ENCODE data around the gene FKBP1C.
"Not testable (repeated sequence)": the region's sequence is repeated elsewhere in the genome, so short reads cannot be mapped to it uniquely, and the experiment has no call there.

- not testable (repeated sequence) for TF ChIP-seq POLR2AphosphoS5 (IDR thresholded peaks at IDR 0.05; ENCODE audit: low read depth, low read length); TAF1 (IDR thresholded peaks at IDR 0.05; ENCODE audit: borderline replicate concordance, low read depth, low read length)
Observed at GRCh38 chr6:63211343-63211742, at the start of gene FKBP1C.
